Glutamatergic neuron (in vitro differentiated cells): ENCODE results near the gene HIF3A. TPM values are rescaled to one million over a fixed set of nuclear protein-coding genes. Genes with fewer than 3 reads are reported as not detected.

ENCODE experiments used
- DNase-seq: peaks from one replicate; pipeline ENCODE4 v3.0.0; 2022
- H3K27ac Mint-ChIP-seq: one replicate; pipeline ENCODE4 v1.8.0; 2020; ENCODE audit warnings: mild to moderate bottlenecking, mixed read lengths, inconsistent platforms; ENCODE audit not compliant: unreplicated experiment
- H3K27me3 Mint-ChIP-seq: one replicate; pipeline ENCODE4 v1.8.0; 2020; ENCODE audit warnings: mild to moderate bottlenecking, moderate library complexity, mixed read lengths, inconsistent platforms; ENCODE audit not compliant: unreplicated experiment
- H3K36me3 Mint-ChIP-seq: one replicate; pipeline ENCODE4 v1.8.0; 2020; ENCODE audit warnings: mild to moderate bottlenecking, mixed read lengths, inconsistent platforms; ENCODE audit not compliant: unreplicated experiment
- H3K4me1 Mint-ChIP-seq: one replicate; pipeline ENCODE4 v1.8.0; 2020; ENCODE audit warnings: mild to moderate bottlenecking, low read depth, mixed read lengths, inconsistent platforms; ENCODE audit not compliant: unreplicated experiment
- H3K4me3 Mint-ChIP-seq: one replicate; pipeline ENCODE4 v1.8.0; 2020; ENCODE audit warnings: mild to moderate bottlenecking, mixed read lengths, inconsistent platforms; ENCODE audit not compliant: unreplicated experiment
- H3K9me3 Mint-ChIP-seq: one replicate; pipeline ENCODE4 v1.8.0; 2020; ENCODE audit warnings: mild to moderate bottlenecking, moderate library complexity, mixed read lengths, inconsistent platforms; ENCODE audit not compliant: unreplicated experiment
- total RNA-seq: library from RNA; stranded (reverse); fragmentation: NEBNext Ultra II Directional; extraction: Animal tissue kit (Norgen Biotek cat#: 25700); gene quantifications from one replicate; pipeline ENCODE4 v1.2.1, GENCODE V29; 2021; ENCODE audit not compliant: unreplicated experiment
- TF ChIP-seq, protein P1 (sequence below): fragments of 200-600 bp; sonication (generic); IDR thresholded peaks from one replicate; pipeline ENCODE4 v1.5.0; 2021; ENCODE audit not compliant: partially characterized antibody, unreplicated experiment

The HIF3A gene
- total RNA-seq, 1 donor from 2014 or later = 4.4 TPM

DNA sequence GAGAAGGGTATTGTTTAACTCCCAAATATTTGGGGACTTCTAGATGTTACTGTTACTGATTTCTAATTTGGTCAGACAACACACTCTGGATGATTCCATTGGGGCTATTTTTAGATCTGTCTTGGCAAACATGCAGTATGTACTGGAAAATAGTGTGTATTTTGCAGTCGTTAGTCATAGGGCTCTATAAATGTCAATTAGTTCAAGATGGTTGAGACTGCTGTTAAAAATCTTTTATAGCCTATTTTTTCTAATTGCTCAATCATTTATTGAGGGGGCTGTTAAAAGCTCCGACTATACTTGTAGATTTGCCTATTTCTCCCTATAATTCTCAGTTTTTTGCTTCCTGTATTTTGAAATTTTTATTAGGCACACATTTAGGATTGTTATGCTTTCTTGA is 81.4 kb downstream of the HIF3A start:
- no peak for DNase-seq
- no peaks in the 10 kb centered on the region for H3K27me3 Mint-ChIP-seq
- H3K36me3 Mint-ChIP-seq = peaks cover 7% of the 10 kb centered on the region
- H3K9me3 Mint-ChIP-seq = peaks cover 2% of the 10 kb centered on the region
- TF ChIP-seq, protein P1, sequence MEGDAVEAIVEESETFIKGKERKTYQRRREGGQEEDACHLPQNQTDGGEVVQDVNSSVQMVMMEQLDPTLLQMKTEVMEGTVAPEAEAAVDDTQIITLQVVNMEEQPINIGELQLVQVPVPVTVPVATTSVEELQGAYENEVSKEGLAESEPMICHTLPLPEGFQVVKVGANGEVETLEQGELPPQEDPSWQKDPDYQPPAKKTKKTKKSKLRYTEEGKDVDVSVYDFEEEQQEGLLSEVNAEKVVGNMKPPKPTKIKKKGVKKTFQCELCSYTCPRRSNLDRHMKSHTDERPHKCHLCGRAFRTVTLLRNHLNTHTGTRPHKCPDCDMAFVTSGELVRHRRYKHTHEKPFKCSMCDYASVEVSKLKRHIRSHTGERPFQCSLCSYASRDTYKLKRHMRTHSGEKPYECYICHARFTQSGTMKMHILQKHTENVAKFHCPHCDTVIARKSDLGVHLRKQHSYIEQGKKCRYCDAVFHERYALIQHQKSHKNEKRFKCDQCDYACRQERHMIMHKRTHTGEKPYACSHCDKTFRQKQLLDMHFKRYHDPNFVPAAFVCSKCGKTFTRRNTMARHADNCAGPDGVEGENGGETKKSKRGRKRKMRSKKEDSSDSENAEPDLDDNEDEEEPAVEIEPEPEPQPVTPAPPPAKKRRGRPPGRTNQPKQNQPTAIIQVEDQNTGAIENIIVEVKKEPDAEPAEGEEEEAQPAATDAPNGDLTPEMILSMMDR = no peak
- H3K27ac Mint-ChIP-seq = no peak overlapping the region
- no peak overlapping the region for H3K4me3 Mint-ChIP-seq
- peaks cover 11% of the 10 kb centered on the region for H3K4me1 Mint-ChIP-seq

DNA sequence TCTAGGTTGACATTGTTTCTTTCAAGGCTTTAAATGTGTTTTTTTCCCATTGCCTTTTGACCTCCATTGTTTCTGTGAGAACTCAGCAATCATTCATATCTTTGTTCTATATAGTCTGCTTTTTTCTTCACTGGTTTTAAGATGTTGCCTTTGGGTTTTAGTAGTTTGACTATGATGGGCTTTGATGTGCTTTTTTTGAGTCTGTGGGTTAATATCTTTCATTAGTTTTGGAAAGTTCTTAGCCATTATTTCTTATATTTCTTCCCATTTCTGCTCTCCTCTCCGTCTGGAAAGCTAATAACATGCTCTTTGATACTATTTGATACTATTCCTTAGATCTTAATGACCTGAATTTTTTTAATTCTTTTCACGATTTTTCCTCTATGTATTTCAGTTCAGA is 83.8 kb downstream of the HIF3A start:
- Mint-ChIP-seq H3K4me1 (peaks cover 20% of the 10 kb centered on the region), H3K36me3 (peaks cover 12% of the 10 kb centered on the region), H3K4me3 (no peak overlapping the region), H3K9me3 (peaks cover 3% of the 10 kb centered on the region), H3K27me3 (no peaks in the 10 kb centered on the region), H3K27ac (no peak overlapping the region)
- DNase-seq = no peak
- TF ChIP-seq, protein P1 = no peak

GRCh38 chr19:46381346-46381745 is 84.5 kb downstream of the HIF3A start:
- Mint-ChIP-seq H3K27me3 (no peaks in the 10 kb centered on the region), H3K27ac (no peak overlapping the region), H3K4me1 (peaks cover 20% of the 10 kb centered on the region), H3K9me3 (peaks cover 2% of the 10 kb centered on the region), H3K4me3 (no peak overlapping the region), H3K36me3 (peaks cover 12% of the 10 kb centered on the region)
- TF ChIP-seq, protein P1 = no peak
- DNase-seq = no peak

- Mint-ChIP-seq H3K27me3 (no peaks in the 10 kb centered on the region), H3K36me3 (peaks cover 12% of the 10 kb centered on the region), H3K4me3 (no peak overlapping the region), H3K4me1 (peaks cover 20% of the 10 kb centered on the region), H3K27ac (no peak overlapping the region), H3K9me3 (peaks cover 2% of the 10 kb centered on the region)
- TF ChIP-seq, protein P1 = no peak
- no peak for DNase-seq
These were observed 85.0 kb downstream of the HIF3A start for GRCh38 chr19:46381756-46382345.

DNA sequence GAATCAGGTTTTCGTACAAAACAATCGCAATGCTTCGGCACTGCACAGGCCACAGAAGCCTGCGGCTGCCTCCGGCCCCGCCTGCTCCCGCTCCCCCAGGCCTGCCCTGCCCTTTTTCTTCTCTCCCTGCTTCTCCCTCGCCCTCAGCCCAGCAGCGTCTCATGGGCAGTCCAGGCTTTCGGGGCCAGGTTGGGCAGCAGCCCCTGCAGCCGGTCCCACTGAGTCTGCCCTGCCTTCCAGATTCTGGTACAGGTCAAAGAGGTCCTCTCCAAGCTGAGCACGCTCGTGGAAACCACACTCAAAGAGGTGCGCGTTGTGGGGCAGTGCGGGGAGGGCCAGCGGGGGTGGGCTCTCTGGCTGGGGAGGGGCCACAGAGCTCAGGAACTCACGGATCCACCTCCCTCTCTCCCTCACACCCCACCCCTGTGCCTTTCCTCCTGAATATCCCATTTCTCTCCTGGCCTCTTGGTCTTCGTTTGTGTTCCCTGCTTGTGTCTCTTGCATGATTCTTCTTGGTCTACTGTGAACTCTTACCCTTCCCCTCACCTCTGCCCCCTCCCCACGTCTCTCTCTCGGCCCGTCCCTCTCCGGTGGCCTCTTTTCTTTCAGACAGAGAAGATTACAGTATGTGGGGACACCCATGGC is 86.5 kb downstream of the HIF3A start:
- H3K36me3 Mint-ChIP-seq = peaks cover 12% of the 10 kb centered on the region
- H3K27me3 Mint-ChIP-seq = no peaks in the 10 kb centered on the region
- no peak overlapping the region for H3K27ac Mint-ChIP-seq
- no peak for DNase-seq
- TF ChIP-seq, protein P1 = no peak
- H3K4me1 Mint-ChIP-seq = peaks cover 13% of the 10 kb centered on the region
- no peak overlapping the region for H3K4me3 Mint-ChIP-seq
- H3K9me3 Mint-ChIP-seq = peaks cover 2% of the 10 kb centered on the region
